Immature natural killer cell (primary cell): Measurements from ENCODE around the gene VAMP4. TPM values are rescaled to one million over a fixed set of nuclear protein-coding genes. Genes with fewer than 3 reads are reported as not detected.
"Not testable (repeated sequence)": the region's sequence is repeated elsewhere in the genome, so short reads cannot be mapped to it uniquely, and the experiment has no call there.

Experiments used
- DNase-seq, 3 donors: peaks; one replicate each; pipeline ENCODE4 v3.0.0; 2022; ENCODE audit warnings: mixed read lengths in 1 of 3
- H3K27ac Mint-ChIP-seq, 6 donors: one replicate each; pipeline ENCODE4 v1.8.0; 2020; ENCODE audit warnings: mixed read lengths in 6 of 6, mild to moderate bottlenecking in 5 of 6, inconsistent platforms in 4 of 6, moderate library complexity in 3 of 6
- H3K27me3 Mint-ChIP-seq, 3 donors: one replicate each; pipeline ENCODE4 v1.8.0; 2020 to 2021; ENCODE audit warnings: low read depth in 3 of 3, mild to moderate bottlenecking in 3 of 3, mixed read lengths in 3 of 3, moderate library complexity in 3 of 3, inconsistent platforms in 1 of 3
- H3K36me3 Mint-ChIP-seq, 3 donors: one replicate each; pipeline ENCODE4 v1.8.0; 2020; ENCODE audit warnings: mixed read lengths in 3 of 3, inconsistent platforms in 2 of 3, mild to moderate bottlenecking in 2 of 3
- H3K4me1 Mint-ChIP-seq, 2 donors: one replicate each; pipeline ENCODE4 v1.8.0; 2020; ENCODE audit warnings: inconsistent platforms in 2 of 2, mild to moderate bottlenecking in 2 of 2, mixed read lengths in 2 of 2, moderate library complexity in 1 of 2
- H3K4me3 Mint-ChIP-seq, 5 donors: one replicate each; pipeline ENCODE4 v1.8.0; 2020; ENCODE audit warnings: mild to moderate bottlenecking in 5 of 5, mixed read lengths in 5 of 5, inconsistent platforms in 3 of 5, moderate library complexity in 3 of 5
- H3K9me3 Mint-ChIP-seq, 6 donors: one replicate each; pipeline ENCODE4 v1.8.0; 2020; ENCODE audit warnings: mild to moderate bottlenecking in 6 of 6, mixed read lengths in 6 of 6, inconsistent platforms in 4 of 6, moderate library complexity in 3 of 6
- polyA plus RNA-seq, 3 donors: library from polyadenylated mRNA; unstranded; fragments of 300-500 nt; fragmentation: Illumina TruSeq; gene quantifications; one replicate each; pipeline ENCODE4 v1.2.3, GENCODE V29; 2021

VAMP4 gene
- polyA plus RNA-seq, 3 donors from 2014 or later: 21.7 to 31.1 (median 24.0) TPM

DNA sequence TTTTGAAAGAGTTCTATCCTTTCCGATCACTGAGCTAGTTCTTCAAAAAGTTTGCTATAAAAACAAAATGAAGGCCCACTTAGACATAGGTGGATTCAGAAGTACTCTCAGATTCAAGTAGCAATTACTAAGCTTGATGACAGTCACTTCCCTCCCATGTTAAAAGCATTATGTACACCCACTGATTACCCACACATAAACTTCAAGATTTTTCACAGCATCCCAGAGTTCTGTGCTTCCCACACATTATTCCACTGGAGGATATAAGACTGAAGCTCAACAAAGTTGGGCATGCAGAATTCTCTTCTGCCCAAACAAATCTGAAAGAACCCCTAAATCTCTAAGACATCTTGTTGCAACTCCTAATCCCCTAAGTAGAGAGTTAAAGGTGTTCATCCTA is 29.5 kb downstream of the VAMP4 start:
- peaks cover 0 to 9% of the 10 kb centered on the region in 2 donors for H3K4me1 Mint-ChIP-seq
- no peak for DNase-seq
- H3K36me3 Mint-ChIP-seq: peaks cover 5 to 20% (median 9%) of the 10 kb centered on the region in 3 donors
- H3K9me3 Mint-ChIP-seq: no peaks in the 10 kb centered on the region
- H3K27me3 Mint-ChIP-seq: no peaks in the 10 kb centered on the region
- peak overlapping the region in 1 of 6 donors; percentile 1 for H3K27ac Mint-ChIP-seq
- H3K4me3 Mint-ChIP-seq: no peak overlapping the region

DNA sequence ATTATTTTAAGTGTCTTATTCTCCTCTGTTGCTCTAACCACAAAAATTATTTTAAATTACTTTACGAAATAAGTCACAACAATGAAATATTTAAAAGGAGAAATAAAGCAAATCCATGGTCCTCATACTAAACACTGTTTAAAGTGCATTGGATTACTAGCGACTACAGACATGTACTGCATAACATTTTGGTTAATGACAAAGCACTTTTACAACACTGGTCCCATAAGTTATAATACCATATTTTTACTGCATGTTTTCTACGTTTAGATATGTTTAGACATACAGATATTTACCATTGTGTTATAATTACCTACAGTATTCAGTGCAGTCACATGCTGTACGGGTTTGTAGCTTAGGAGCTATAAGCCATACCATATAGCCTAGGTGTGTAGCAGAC is 30.2 kb downstream of the VAMP4 start:
- H3K9me3 Mint-ChIP-seq: no peaks in the 10 kb centered on the region
- no peak for DNase-seq
- peaks cover 12 to 25% (median 12%) of the 10 kb centered on the region in 3 donors for H3K36me3 Mint-ChIP-seq
- no peaks in the 10 kb centered on the region for H3K27me3 Mint-ChIP-seq
- H3K4me1 Mint-ChIP-seq: peaks cover 0 to 9% of the 10 kb centered on the region in 2 donors
- H3K4me3 Mint-ChIP-seq: no peak overlapping the region
- H3K27ac Mint-ChIP-seq: no peak overlapping the region

DNA sequence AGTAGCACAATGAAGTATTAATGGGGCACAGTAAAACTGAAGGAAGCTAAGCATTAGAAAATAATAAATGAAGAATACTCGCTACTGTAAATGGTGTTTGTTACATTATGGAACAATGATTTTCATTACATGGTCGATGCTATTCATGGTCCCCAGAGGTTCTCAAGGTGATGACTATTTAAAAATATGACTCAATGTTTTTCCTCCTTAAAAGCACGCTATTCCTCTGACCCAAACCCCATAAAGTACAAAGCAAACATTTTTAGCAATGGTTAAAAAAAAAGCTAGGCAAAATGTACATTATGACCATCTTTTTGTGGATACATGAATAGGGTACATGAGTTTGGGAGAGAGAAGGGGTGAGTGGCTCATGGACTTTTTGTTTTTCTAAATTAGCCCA is 34.3 kb downstream of the VAMP4 start:
- Mint-ChIP-seq H3K9me3 (no peaks in the 10 kb centered on the region), H3K4me3 (no peak overlapping the region), H3K36me3 (peaks cover 31 to 35% (median 33%) of the 10 kb centered on the region in 3 donors), H3K4me1 (peaks cover 0 to 4% of the 10 kb centered on the region in 2 donors), H3K27ac (no peak overlapping the region), H3K27me3 (no peaks in the 10 kb centered on the region)
- no peak for DNase-seq

- H3K36me3 Mint-ChIP-seq: peaks cover 24 to 38% (median 32%) of the 10 kb centered on the region in 3 donors
- no peaks in the 10 kb centered on the region for H3K9me3 Mint-ChIP-seq
- no peak overlapping the region for H3K4me3 Mint-ChIP-seq
- H3K27ac Mint-ChIP-seq: no peak overlapping the region
- H3K27me3 Mint-ChIP-seq: no peaks in the 10 kb centered on the region
- DNase-seq: no peak
- H3K4me1 Mint-ChIP-seq: no peaks in the 10 kb centered on the region
These were observed 39.3 kb downstream of the VAMP4 start for GRCh38 chr1:171702598-171702997.

DNA sequence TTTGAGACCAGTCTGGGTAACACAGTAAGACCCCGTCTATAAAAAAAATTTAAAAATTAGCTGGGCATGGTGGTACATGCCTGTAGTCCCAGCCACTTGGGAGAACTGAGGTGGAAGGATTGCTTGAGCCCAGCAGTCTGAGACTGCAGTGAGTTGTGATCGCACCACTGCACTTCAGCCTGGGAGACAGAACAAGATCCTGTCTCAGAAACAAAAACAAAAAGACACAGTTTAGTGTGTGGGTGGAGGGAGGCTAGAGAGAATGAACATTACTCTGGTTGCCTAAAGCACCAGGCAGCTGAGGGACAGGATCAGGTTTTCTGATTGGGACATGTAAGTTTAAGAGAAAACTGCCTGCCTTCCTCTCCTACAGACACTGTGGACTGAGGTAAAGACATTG is 42.3 kb downstream of the VAMP4 start:
- Mint-ChIP-seq H3K4me3 (no peak overlapping the region), H3K27ac (no peak overlapping the region), H3K27me3 (no peaks in the 10 kb centered on the region), H3K4me1 (no peaks in the 10 kb centered on the region), H3K9me3 (peaks cover 1 to 9% (median 4%) of the 10 kb centered on the region in 6 donors), H3K36me3 (peaks cover 28 to 40% (median 38%) of the 10 kb centered on the region in 3 donors)
- DNase-seq: no peak

DNA sequence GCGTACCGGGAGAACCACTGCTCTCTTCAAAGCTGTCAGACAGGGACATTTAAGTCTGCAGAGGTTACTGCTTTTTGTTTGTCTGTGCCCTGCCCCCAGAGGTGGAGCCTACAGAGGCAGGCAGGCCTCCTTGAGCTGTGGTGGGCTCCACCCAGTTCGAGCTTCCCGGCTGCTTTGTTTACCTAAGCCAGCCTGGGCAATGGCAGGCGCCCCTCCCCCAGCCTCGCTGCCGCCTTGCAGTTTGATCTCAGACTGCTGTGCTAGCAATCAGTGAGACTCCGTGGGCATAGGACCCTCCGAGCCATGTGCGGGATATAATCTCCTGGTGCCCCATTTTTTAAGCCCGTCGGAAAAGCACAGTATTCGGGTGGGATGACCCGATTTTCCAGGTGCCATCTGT is 46.1 kb downstream of the VAMP4 start:
- not testable (repeated sequence) for H3K4me1 Mint-ChIP-seq
- H3K36me3 Mint-ChIP-seq: peaks cover 14 to 22% (median 22%) of the 10 kb centered on the region in 3 donors

DNA sequence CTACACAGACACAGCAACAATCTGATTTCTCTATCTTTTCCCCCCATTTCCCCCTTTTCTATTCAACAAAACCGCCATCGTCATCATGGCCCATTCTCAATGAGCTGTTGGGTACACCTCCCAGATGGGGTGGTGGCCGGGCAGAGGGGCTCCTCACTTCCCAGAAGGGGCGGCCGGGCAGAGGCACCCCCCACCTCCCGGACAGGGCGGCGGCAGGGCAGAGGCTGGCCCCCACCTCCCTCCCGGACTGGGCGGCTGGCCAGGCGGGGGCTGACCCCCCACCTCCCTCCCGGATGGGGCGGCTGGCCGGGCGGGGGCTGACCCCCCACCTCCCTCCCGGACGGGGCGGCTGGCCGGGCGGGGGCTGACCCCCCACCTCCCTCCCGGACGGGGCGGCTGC is 48.3 kb downstream of the VAMP4 start:
- Mint-ChIP-seq H3K36me3 (peaks cover 14 to 22% (median 15%) of the 10 kb centered on the region in 3 donors), H3K9me3 (peaks cover 10 to 20% (median 12%) of the 10 kb centered on the region in 6 donors)
- not testable (repeated sequence) for H3K4me1 Mint-ChIP-seq, H3K27me3 Mint-ChIP-seq, DNase-seq, H3K27ac Mint-ChIP-seq, H3K4me3 Mint-ChIP-seq

More for the DNA sequence above, 46.1 kb downstream of the VAMP4 start:
- not testable (repeated sequence) for H3K27me3 Mint-ChIP-seq, DNase-seq, H3K4me3 Mint-ChIP-seq, H3K27ac Mint-ChIP-seq
- H3K9me3 Mint-ChIP-seq: peaks cover 8 to 19% (median 10%) of the 10 kb centered on the region in 6 donors

DNA sequence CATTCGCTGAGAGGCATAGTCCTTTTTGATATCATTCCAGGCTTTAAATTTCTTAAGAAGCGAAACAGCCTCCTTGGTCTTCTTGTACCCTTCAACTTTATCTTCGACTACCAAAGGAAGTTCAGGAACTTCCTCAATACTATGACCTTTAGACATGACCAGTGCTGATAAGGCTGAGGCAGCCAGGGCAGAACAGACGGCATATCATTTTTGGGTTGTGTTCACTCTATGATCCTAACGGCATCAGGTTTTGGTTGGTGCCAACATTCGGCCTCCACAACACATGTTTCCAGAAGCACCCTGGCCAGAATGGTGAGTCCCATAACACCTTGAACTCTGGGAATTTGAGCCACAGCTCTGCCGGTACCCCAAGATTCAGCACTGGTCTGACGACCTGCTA is 58.0 kb downstream of the VAMP4 start:
- Mint-ChIP-seq H3K27me3 (peaks cover 0 to 15% (median 13%) of the 10 kb centered on the region in 3 donors), H3K4me1 (no peaks in the 10 kb centered on the region), H3K4me3 (no peak overlapping the region), H3K27ac (no peak overlapping the region), H3K36me3 (peaks cover 0 to 8% (median 0%) of the 10 kb centered on the region in 3 donors), H3K9me3 (peaks cover 6 to 19% (median 7%) of the 10 kb centered on the region in 6 donors)
- DNase-seq: no peak

GRCh38 chr1:171680339-171680738 is 61.5 kb downstream of the VAMP4 start:
- no peak overlapping the region for H3K4me3 Mint-ChIP-seq
- no peak for DNase-seq
- peaks cover 0 to 12% (median 8%) of the 10 kb centered on the region in 3 donors for H3K27me3 Mint-ChIP-seq
- H3K9me3 Mint-ChIP-seq: no peaks in the 10 kb centered on the region
- no peak overlapping the region for H3K27ac Mint-ChIP-seq
- no peaks in the 10 kb centered on the region for H3K4me1 Mint-ChIP-seq
- H3K36me3 Mint-ChIP-seq: peaks cover 0 to under 1% (median 0%) of the 10 kb centered on the region in 3 donors

GRCh38 chr1:171676823-171677222 is 65.0 kb downstream of the VAMP4 start:
- Mint-ChIP-seq H3K4me1 (no peaks in the 10 kb centered on the region), H3K9me3 (no peaks in the 10 kb centered on the region), H3K36me3 (no peaks in the 10 kb centered on the region), H3K4me3 (no peak overlapping the region), H3K27ac (no peak overlapping the region), H3K27me3 (peaks cover 0 to 3% (median 2%) of the 10 kb centered on the region in 3 donors)
- no peak for DNase-seq

- no peak for DNase-seq
- Mint-ChIP-seq H3K4me1 (no peaks in the 10 kb centered on the region), H3K9me3 (no peaks in the 10 kb centered on the region), H3K36me3 (no peaks in the 10 kb centered on the region), H3K27ac (no peak overlapping the region), H3K27me3 (peaks cover 0 to 3% (median 2%) of the 10 kb centered on the region in 3 donors), H3K4me3 (no peak overlapping the region)
These were observed 67.1 kb downstream of the VAMP4 start for GRCh38 chr1:171674431-171675405.

GRCh38 chr1:171670739-171671138 is 71.1 kb downstream of the VAMP4 start:
- Mint-ChIP-seq H3K9me3 (no peaks in the 10 kb centered on the region), H3K36me3 (no peaks in the 10 kb centered on the region), H3K27ac (no peak overlapping the region), H3K4me1 (no peaks in the 10 kb centered on the region), H3K27me3 (peaks cover 0 to 2% (median 0%) of the 10 kb centered on the region in 3 donors), H3K4me3 (no peak overlapping the region)
- no peak for DNase-seq

- H3K27ac Mint-ChIP-seq: no peak overlapping the region
- H3K27me3 Mint-ChIP-seq: peaks cover 0 to 4% (median 0%) of the 10 kb centered on the region in 3 donors
These were observed 73.5 kb downstream of the VAMP4 start for GRCh38 chr1:171668372-171668771.

GRCh38 chr1:171666114-171666769 is 75.6 kb downstream of the VAMP4 start:
- no peak overlapping the region for H3K27ac Mint-ChIP-seq
- peaks cover 0 to 4% (median under 1%) of the 10 kb centered on the region in 3 donors for H3K27me3 Mint-ChIP-seq
- H3K36me3 Mint-ChIP-seq: no peaks in the 10 kb centered on the region
- no peak for DNase-seq
- H3K4me3 Mint-ChIP-seq: no peak overlapping the region
- H3K9me3 Mint-ChIP-seq: no peaks in the 10 kb centered on the region
- no peaks in the 10 kb centered on the region for H3K4me1 Mint-ChIP-seq

More at GRCh38 chr1:171668372-171668771, 73.5 kb downstream of the VAMP4 start:
- no peaks in the 10 kb centered on the region for H3K9me3 Mint-ChIP-seq
- H3K4me1 Mint-ChIP-seq: no peaks in the 10 kb centered on the region
- no peaks in the 10 kb centered on the region for H3K36me3 Mint-ChIP-seq
- H3K4me3 Mint-ChIP-seq: no peak overlapping the region
- DNase-seq: no peak
